ENCODE results near the gene NVL. TPM values are rescaled to one million over a fixed set of nuclear protein-coding genes. Genes with fewer than 3 reads are reported as not detected.

The NVL gene
- total RNA-seq, 1 experiment from 2014 or later, result 41.5 TPM

GRCh38 chr1:224201853-224202252, 128.1 kb downstream of the NVL start:
- no peak for DNase-seq (ENCODE audit: extremely low read depth, low read depth)

GRCh38 chr1:224201383-224201782, 128.6 kb downstream of the NVL start:
- DNase-seq (ENCODE audit: extremely low read depth, low read depth), result no peak

GRCh38 chr1:224199679-224200078, 130.3 kb downstream of the NVL start:
- no peak for DNase-seq (ENCODE audit: extremely low read depth, low read depth)

- DNase-seq (ENCODE audit: extremely low read depth, low read depth), result no peak
These were observed 131.4 kb downstream of the NVL start for GRCh38 chr1:224198572-224198971.

- DNase-seq (ENCODE audit: extremely low read depth, low read depth), result no peak
These were observed 133.0 kb downstream of the NVL start for GRCh38 chr1:224196813-224197600.

- DNase-seq (ENCODE audit: extremely low read depth, low read depth), result no peak
These were observed 136.5 kb downstream of the NVL start for GRCh38 chr1:224193319-224193966.

- DNase-seq (ENCODE audit: extremely low read depth, low read depth), result no peak
These were observed 137.7 kb downstream of the NVL start for GRCh38 chr1:224192082-224192788.

GRCh38 chr1:224189561-224189960, 140.4 kb downstream of the NVL start:
- no peak for DNase-seq (ENCODE audit: extremely low read depth, low read depth)

- no peak for DNase-seq (ENCODE audit: extremely low read depth, low read depth)
These were observed 141.7 kb downstream of the NVL start for GRCh38 chr1:224188286-224188685.

- DNase-seq (ENCODE audit: extremely low read depth, low read depth), result no peak
These were observed 144.8 kb downstream of the NVL start for GRCh38 chr1:224185208-224185607.

- DNase-seq (ENCODE audit: extremely low read depth, low read depth), result peak; percentile 43
These were observed 146.2 kb downstream of the NVL start for GRCh38 chr1:224183591-224184312.

GRCh38 chr1:224182866-224183590, 146.9 kb downstream of the NVL start, which contains the start of gene DEGS1:
DEGS1 (plus strand) TSS chr1:224183240; CDS start chr1:224183337, 97 bp downstream.
- DNase-seq (ENCODE audit: extremely low read depth, low read depth), result peak; percentile 79

- no peak for DNase-seq (ENCODE audit: extremely low read depth, low read depth)
These were observed 147.7 kb downstream of the NVL start for GRCh38 chr1:224182057-224182865.

- DNase-seq (ENCODE audit: extremely low read depth, low read depth), result no peak
These were observed 148.5 kb downstream of the NVL start for GRCh38 chr1:224181453-224181810.

- no peak for DNase-seq (ENCODE audit: extremely low read depth, low read depth)
These were observed 149.1 kb downstream of the NVL start for GRCh38 chr1:224180783-224181452.

- no peak for DNase-seq (ENCODE audit: extremely low read depth, low read depth)
These were observed 151.1 kb downstream of the NVL start for GRCh38 chr1:224178894-224179293.

- no peak for DNase-seq (ENCODE audit: extremely low read depth, low read depth)
These were observed 152.5 kb downstream of the NVL start for GRCh38 chr1:224177356-224177999.

Data from NCI-H460 (cell line).